SU-DHL-6 (cell line): Measurements from ENCODE around the gene SLC43A3.

Experiments used
- H2AFZ ChIP-seq: fragments of 200-600 bp; sonication (generic); 2 replicates; pipeline ENCODE4 v1.6.1; 2014; ENCODE audit warnings: low read depth, mild to moderate bottlenecking, moderate library complexity, mixed read lengths, antibody characterized with exemption, low read length; ENCODE audit not compliant: severe bottlenecking
- H3F3A ChIP-seq: fragments of 200-600 bp; shearing (Covaris generic); 2 replicates; pipeline ENCODE4 v1.6.0; 2016; ENCODE audit warnings: antibody characterized with exemption, mild to moderate bottlenecking; ENCODE audit not compliant: insufficient read depth
- H3K27ac ChIP-seq: fragments of 200-600 bp; sonication (generic); 2 replicates; pipeline ENCODE4 v1.5.1; 2016; ENCODE audit warnings: low read depth, mild to moderate bottlenecking, low read length, moderate library complexity, mixed read lengths
- H3K27me3 ChIP-seq: fragments of 200-600 bp; sonication (generic), shearing (Covaris generic); 2 replicates; pipeline ENCODE4 v1.6.0; 2014; ENCODE audit warnings: mild to moderate bottlenecking, low read length
- H3K36me3 ChIP-seq: fragments of 200-600 bp; sonication (generic); 2 replicates; pipeline ENCODE4 v1.6.1; 2014; ENCODE audit warnings: mild to moderate bottlenecking, low read length, mixed read lengths
- H3K4me2 ChIP-seq: fragments of 300-600, 200-600 bp; shearing (Covaris generic), sonication (generic); 2 replicates; pipeline ENCODE4 v1.6.0; 2014; ENCODE audit warnings: low read length, low read depth, mild to moderate bottlenecking; ENCODE audit not compliant: poor library complexity, severe bottlenecking
- H3K4me3 ChIP-seq: fragments of 200-600 bp; sonication (generic); 2 replicates; pipeline ENCODE4 v1.5.1; 2014; ENCODE audit warnings: antibody characterized with exemption, low read length, mild to moderate bottlenecking, mixed read lengths; ENCODE audit not compliant: insufficient read depth, poor library complexity, severe bottlenecking
- H3K79me2 ChIP-seq: fragments of 200-600 bp; sonication (generic); 2 replicates; pipeline ENCODE4 v1.6.1; 2014; ENCODE audit warnings: mild to moderate bottlenecking, low read length, moderate library complexity; ENCODE audit not compliant: insufficient read depth
- H3K9ac ChIP-seq: fragments of 200-600 bp; sonication (generic); 2 replicates; pipeline ENCODE4 v1.7.0; 2014; ENCODE audit warnings: mild to moderate bottlenecking, low read length
- H3K9me2 ChIP-seq: fragments of 200-600 bp; sonication (generic); replicated peaks from 2 replicates; pipeline ENCODE4 v1.6.1; 2014; ENCODE audit warnings: low read length; ENCODE audit not compliant: insufficient read depth
- H3K9me3 ChIP-seq: fragments of 200-600 bp; sonication (generic); 2 replicates; pipeline ENCODE4 v1.6.1; 2014; ENCODE audit warnings: low read length, mixed read lengths; ENCODE audit not compliant: insufficient read depth
- H4K20me1 ChIP-seq: fragments of 200-600 bp; sonication (generic); 2 replicates; pipeline ENCODE4 v1.6.1; 2014; ENCODE audit warnings: low read depth, mild to moderate bottlenecking, antibody characterized with exemption, low read length, moderate library complexity, mixed read lengths
- EZH2phosphoT487 ChIP-seq: fragments of 200-600 bp; sonication (generic), shearing (Covaris generic); conservative IDR thresholded peaks from 2 replicates; pipeline ENCODE4 v1.6.1; 2018; ENCODE audit warnings: mild to moderate bottlenecking, antibody characterized with exemption, low read length, moderate library complexity, mixed read lengths
- TF ChIP-seq, protein P1 (sequence below): fragments of 200-600 bp; sonication (generic); IDR thresholded peaks from one replicate; pipeline ENCODE4 v1.5.1; 2017; ENCODE audit warnings: antibody characterized with exemption, mild to moderate bottlenecking, low read length, moderate library complexity; ENCODE audit not compliant: insufficient read depth, poor library complexity, severe bottlenecking

Gene SLC43A3

DNA sequence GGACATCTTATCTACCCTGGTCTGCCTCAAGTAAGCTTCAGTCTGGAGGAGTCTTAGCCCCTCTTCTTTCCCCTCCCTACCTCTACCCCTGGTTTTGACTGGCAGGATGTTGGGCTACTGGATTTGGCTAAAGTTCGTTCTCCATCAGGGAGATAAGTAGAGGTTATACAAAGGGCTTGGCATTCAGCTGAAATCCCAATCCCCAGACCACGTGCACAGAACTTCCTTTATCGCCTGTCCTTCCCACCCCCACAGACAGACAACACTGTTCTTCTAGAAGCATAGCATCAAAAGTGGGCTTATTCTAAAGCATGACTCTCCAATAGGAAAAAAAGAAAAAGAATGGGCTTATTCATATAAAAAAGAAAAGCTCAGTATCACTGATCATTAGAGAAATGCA lies 53.8 kb downstream of the SLC43A3 start:
- Histone ChIP-seq H3K9ac (no peak overlapping the region), H3K4me2 (no peak overlapping the region), H2AFZ (no peak overlapping the region), H3K9me3 (no peaks in the 10 kb centered on the region), H3K9me2 (no peaks in the 10 kb centered on the region), H3K27ac (no peak overlapping the region), H3F3A (no peaks in the 10 kb centered on the region), H3K79me2 (no peaks in the 10 kb centered on the region), H3K27me3 (no peaks in the 10 kb centered on the region), H3K4me3 (no peak overlapping the region), H4K20me1 (no peaks in the 10 kb centered on the region), H3K36me3 (no peaks in the 10 kb centered on the region)
- TF ChIP-seq EZH2phosphoT487 = no peak
- TF ChIP-seq, protein P1, sequence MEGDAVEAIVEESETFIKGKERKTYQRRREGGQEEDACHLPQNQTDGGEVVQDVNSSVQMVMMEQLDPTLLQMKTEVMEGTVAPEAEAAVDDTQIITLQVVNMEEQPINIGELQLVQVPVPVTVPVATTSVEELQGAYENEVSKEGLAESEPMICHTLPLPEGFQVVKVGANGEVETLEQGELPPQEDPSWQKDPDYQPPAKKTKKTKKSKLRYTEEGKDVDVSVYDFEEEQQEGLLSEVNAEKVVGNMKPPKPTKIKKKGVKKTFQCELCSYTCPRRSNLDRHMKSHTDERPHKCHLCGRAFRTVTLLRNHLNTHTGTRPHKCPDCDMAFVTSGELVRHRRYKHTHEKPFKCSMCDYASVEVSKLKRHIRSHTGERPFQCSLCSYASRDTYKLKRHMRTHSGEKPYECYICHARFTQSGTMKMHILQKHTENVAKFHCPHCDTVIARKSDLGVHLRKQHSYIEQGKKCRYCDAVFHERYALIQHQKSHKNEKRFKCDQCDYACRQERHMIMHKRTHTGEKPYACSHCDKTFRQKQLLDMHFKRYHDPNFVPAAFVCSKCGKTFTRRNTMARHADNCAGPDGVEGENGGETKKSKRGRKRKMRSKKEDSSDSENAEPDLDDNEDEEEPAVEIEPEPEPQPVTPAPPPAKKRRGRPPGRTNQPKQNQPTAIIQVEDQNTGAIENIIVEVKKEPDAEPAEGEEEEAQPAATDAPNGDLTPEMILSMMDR = no peak

DNA sequence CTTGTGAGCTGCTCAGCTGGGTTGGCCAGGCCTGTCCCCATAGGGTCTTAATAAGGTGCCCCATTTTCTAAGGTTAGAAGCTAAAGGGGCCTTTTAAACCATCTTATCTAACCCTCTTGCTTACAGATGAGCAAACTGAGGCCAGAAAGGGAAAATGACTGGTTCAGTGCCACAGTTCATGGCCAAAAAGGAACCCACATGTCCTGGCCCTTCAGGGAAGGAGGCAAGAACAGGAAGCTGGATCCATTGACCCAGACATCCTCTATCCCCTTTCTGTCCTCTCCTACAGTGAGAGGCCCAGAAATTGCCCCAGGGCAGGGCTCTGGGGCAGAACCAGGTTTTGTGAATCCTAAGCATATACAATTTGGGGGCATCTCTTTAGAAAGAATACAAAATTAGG lies 56.0 kb downstream of the SLC43A3 start:
- Histone ChIP-seq H3K9me3 (no peaks in the 10 kb centered on the region), H3K9me2 (no peaks in the 10 kb centered on the region), H3K27me3 (no peaks in the 10 kb centered on the region), H3F3A (no peaks in the 10 kb centered on the region), H3K4me2 (no peak overlapping the region), H2AFZ (no peak overlapping the region), H3K4me3 (no peak overlapping the region), H3K27ac (no peak overlapping the region), H3K79me2 (no peaks in the 10 kb centered on the region), H3K36me3 (no peaks in the 10 kb centered on the region), H4K20me1 (no peaks in the 10 kb centered on the region), H3K9ac (no peak overlapping the region)
- TF ChIP-seq, protein P1 = no peak
- no peak for TF ChIP-seq EZH2phosphoT487

DNA sequence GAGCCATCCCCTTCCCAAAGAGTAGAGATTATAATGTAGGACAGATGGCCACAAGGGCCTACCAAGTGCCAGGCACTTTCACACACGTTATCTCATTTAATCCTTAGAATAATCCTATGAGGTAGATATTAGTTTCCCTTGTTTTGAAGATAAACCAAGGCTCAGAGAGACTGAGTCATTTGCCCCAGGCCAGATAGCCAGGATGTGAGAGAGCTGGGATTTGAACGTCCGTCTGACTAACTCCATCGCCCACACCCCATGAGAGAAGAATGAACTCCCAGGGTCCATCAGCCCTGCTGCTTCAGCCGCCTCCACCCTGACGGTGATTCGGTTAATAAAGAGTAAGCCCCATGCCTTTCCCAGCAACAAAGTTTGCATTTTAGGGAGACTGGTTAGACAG lies 56.7 kb downstream of the SLC43A3 start:
- no peaks in the 10 kb centered on the region for H3K79me2 ChIP-seq
- no peaks in the 10 kb centered on the region for H3K36me3 ChIP-seq
- H3K4me3 ChIP-seq = no peak overlapping the region
- H3K27me3 ChIP-seq = no peaks in the 10 kb centered on the region
- no peaks in the 10 kb centered on the region for H3K9me2 ChIP-seq
- H3F3A ChIP-seq = no peaks in the 10 kb centered on the region
- TF ChIP-seq, protein P1 = no peak
- no peak for TF ChIP-seq EZH2phosphoT487
- H3K9ac ChIP-seq = no peak overlapping the region
- no peak overlapping the region for H3K4me2 ChIP-seq
- no peak overlapping the region for H2AFZ ChIP-seq
- H3K27ac ChIP-seq = no peak overlapping the region
- no peaks in the 10 kb centered on the region for H3K9me3 ChIP-seq
- H4K20me1 ChIP-seq = no peaks in the 10 kb centered on the region

DNA sequence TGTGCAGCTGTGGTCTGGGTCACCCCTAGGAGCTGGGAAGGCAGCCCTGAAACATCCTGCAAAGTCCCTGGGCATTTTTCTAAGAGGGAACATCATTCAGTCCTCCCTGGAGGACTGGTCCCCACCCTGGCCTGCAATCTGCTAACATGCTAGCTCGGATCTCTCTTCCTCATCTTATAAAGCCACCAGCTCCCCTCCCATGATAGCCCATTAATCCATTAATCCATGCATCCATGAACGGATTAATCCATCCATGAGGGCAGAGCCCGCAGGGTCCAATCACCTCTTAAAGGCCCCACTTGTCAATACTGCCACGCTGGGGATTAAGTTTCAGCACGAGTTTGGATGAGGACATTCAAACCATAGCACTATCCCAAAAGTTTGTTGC lies 58.1 kb downstream of the SLC43A3 start:
- H2AFZ ChIP-seq = no peak overlapping the region
- no peaks in the 10 kb centered on the region for H3K9me3 ChIP-seq
- no peaks in the 10 kb centered on the region for H3K79me2 ChIP-seq
- H3K27ac ChIP-seq = no peak overlapping the region
- H3K9ac ChIP-seq = no peak overlapping the region
- H3K36me3 ChIP-seq = no peaks in the 10 kb centered on the region
- H3K4me2 ChIP-seq = no peak overlapping the region
- no peaks in the 10 kb centered on the region for H3K27me3 ChIP-seq
- no peaks in the 10 kb centered on the region for H4K20me1 ChIP-seq
- TF ChIP-seq, protein P1 = no peak
- TF ChIP-seq EZH2phosphoT487 = no peak
- H3K4me3 ChIP-seq = no peak overlapping the region
- H3F3A ChIP-seq = no peaks in the 10 kb centered on the region
- no peaks in the 10 kb centered on the region for H3K9me2 ChIP-seq
